Measurements from ENCODE around the gene AHDC1. TPM values are rescaled to one million over a fixed set of nuclear protein-coding genes. Genes with fewer than 3 reads are reported as not detected.
A peak's percentile ranks its signal among the peaks of the same experiment; 100 is the strongest.

The AHDC1 gene
- total and polyA plus RNA-seq, 9 of the 15 experiments (the other 6 are each of a cell fraction or from before 2014, with no cell fraction given), result 0.21 to 36.4 (median 4.7) TPM

- TF ChIP-seq, protein P1, sequence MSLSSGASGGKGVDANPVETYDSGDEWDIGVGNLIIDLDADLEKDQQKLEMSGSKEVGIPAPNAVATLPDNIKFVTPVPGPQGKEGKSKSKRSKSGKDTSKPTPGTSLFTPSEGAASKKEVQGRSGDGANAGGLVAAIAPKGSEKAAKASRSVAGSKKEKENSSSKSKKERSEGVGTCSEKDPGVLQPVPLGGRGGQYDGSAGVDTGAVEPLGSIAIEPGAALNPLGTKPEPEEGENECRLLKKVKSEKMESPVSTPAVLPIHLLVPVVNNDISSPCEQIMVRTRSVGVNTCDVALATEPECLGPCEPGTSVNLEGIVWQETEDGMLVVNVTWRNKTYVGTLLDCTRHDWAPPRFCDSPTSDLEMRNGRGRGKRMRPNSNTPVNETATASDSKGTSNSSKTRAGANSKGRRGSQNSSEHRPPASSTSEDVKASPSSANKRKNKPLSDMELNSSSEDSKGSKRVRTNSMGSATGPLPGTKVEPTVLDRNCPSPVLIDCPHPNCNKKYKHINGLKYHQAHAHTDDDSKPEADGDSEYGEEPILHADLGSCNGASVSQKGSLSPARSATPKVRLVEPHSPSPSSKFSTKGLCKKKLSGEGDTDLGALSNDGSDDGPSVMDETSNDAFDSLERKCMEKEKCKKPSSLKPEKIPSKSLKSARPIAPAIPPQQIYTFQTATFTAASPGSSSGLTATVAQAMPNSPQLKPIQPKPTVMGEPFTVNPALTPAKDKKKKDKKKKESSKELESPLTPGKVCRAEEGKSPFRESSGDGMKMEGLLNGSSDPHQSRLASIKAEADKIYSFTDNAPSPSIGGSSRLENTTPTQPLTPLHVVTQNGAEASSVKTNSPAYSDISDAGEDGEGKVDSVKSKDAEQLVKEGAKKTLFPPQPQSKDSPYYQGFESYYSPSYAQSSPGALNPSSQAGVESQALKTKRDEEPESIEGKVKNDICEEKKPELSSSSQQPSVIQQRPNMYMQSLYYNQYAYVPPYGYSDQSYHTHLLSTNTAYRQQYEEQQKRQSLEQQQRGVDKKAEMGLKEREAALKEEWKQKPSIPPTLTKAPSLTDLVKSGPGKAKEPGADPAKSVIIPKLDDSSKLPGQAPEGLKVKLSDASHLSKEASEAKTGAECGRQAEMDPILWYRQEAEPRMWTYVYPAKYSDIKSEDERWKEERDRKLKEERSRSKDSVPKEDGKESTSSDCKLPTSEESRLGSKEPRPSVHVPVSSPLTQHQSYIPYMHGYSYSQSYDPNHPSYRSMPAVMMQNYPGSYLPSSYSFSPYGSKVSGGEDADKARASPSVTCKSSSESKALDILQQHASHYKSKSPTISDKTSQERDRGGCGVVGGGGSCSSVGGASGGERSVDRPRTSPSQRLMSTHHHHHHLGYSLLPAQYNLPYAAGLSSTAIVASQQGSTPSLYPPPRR (CRISPR knock-in tag; IDR thresholded peaks at IDR 0.05; ENCODE audit: borderline replicate concordance), result no peak
- TF ChIP-seq SLC30A9 (CRISPR knock-in tag; IDR thresholded peaks at IDR 0.05) (no peak), MNT (conservative IDR thresholded peaks at IDR 0.05) (peak in 1 of 2 experiments; percentile 25; a peak in 1 of 4 replicates), POU5F1 (IDR thresholded peaks at IDR 0.05; ENCODE audit: borderline replicate concordance, low read depth, low read length, partially characterized antibody) (no peak), PHB2 (IDR thresholded peaks at IDR 0.05; ENCODE audit: low read depth) (0 out of 2 replicates have a peak, but pooled peaks have one; percentile 30), ARHGAP35 (IDR thresholded peaks at IDR 0.05; ENCODE audit: partially characterized antibody) (no peak), ZKSCAN8 (CRISPR knock-in tag; IDR thresholded peaks at IDR 0.05) (no peak), RREB1 (CRISPR knock-in tag; IDR thresholded peaks at IDR 0.05) (no peak), TEAD1 (CRISPR knock-in tag; IDR thresholded peaks at IDR 0.05) (no peak), PKNOX1 (IDR thresholded peaks at IDR 0.05) (0 out of 2 replicates have a peak, but pooled peaks have one; percentile 1), JUNB (CRISPR knock-in tag; conservative IDR thresholded peaks at IDR 0.05) (no peak)
Observed at GRCh38 chr1:27556781-27557595, 47.0 kb downstream of the AHDC1 start (continued).

Data from K562 (cell line).